MM.1S (cell line): ENCODE data around the gene SERPINB7.

Experiments
- CTCF ChIP-seq: fragments of 300-600 bp; sonication (generic); IDR thresholded peaks from 2 replicates; pipeline ENCODE4 v1.5.1; 2016; ENCODE audit warnings: antibody characterized with exemption, low read length, mixed read lengths
- EZH2 ChIP-seq: fragments of 300-600 bp; sonication (generic); optimal IDR thresholded peaks from 2 replicates; pipeline ENCODE3; 2017; ENCODE audit warnings: low read depth, mild to moderate bottlenecking, antibody characterized with exemption, low read length, mixed read lengths

DNA sequence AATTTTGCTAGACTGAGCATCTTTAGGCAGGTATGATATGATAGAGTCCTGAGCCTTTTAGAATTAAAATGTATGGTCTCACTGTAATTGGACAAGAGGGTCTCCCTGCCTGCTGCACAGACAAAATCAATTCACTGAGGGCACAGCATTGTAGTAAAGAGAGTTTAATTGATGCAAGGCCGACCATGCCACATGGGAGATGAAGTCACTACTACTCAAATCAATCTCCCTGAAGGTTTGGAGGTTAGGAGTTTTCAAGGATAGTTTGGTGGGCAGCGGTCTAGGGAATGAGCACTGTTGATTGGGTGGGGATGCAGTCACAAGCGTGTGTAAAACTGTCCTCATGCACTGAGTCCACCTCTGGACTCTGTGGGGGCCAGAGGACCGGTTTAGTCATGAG lies 26.1 kb downstream of the SERPINB7 start:
- TF ChIP-seq CTCF (no peak), EZH2 (no peak)
